Stimulated activated CD4-positive, alpha-beta T cell treated with anti-CD3 and anti-CD28 coated beads, Interleukin-1b, Interleukin-23, amount 100 ng/mL, for 48 hours (primary cell): ENCODE results near the gene MRTFA.
"Not testable (repeated sequence)": the region's sequence is repeated elsewhere in the genome, so short reads cannot be mapped to it uniquely, and the experiment has no call there.

ENCODE experiments used
- DNase-seq: peaks from one replicate; pipeline ENCODE4 v3.0.0-alpha.2; 2020

The MRTFA gene

DNA sequence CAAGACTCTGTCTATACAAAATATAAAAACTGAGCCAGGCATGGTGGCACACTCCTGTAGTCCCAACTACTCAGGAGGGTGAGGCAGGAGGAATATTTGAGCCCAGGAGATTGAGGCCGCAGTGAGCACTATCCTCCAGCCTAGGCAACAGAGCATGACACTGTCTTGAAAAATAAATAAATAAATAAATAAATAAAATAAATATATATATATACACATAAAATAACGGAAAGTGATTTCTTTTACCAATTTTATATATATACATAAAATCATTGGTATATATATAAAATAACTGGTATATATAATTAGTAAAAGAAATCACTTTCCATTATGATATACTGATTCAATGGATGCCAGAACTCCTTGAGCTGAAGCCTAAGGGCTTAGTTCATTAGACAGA lies 91.8 kb downstream of the MRTFA start:
- DNase-seq = no peak

DNA sequence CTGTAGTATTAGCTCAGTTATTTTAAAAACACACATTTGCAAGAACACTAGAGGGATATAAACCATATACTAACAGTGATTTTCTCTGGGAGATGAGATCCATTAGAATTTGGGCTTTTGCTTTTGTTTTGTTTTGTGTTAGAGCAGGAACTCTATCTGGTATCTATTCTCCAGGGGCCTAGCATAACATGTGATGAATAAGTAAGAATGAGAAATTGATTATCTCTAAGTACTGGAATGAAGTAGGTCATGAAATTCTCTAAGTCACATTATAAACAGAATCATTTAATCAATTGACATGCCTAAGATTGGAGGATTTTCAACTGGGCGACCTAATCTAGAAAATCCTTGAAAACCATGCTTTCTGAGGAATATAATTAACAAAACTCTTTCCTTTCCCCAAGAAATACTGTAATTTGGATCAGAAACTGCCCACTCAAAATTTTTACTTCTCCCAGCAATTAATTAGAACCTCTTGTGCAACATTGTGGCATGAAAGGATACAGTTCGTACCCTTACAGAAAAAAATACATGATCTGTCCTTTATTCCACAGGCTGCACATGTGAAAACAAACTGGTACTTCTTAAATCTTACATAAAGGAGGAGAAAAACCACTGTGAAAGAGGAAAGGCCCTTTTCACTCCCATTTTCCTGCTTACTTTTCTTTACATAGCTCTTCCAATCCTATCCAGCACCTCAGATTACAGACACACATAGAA lies 93.5 kb downstream of the MRTFA start:
- no peak for DNase-seq

GRCh38 chr22:40541300-40541699 lies 95.2 kb downstream of the MRTFA start:
- peak; percentile 22 for DNase-seq

GRCh38 chr22:40540265-40540664 lies 96.3 kb downstream of the MRTFA start:
- no peak for DNase-seq

GRCh38 chr22:40536149-40536548 lies 100.4 kb downstream of the MRTFA start:
- DNase-seq = not testable (repeated sequence)

DNA sequence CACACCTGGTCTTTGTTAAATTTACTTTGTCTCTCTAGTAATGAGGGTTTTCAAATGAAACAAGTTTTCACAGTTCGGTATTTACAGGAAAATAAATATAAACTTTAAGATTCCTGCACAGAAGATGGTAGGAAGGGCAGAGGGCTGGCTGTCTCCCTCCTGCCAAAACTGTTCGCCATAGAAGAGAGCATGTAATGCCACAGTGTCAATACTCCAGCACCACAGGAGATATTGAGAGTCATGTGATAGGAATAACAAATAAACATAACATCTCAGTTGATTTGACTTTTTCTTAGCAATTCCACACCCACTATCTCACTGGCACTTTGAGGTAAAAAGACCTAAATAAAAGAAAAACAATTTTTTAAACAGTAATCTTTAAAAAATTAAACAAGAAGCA lies 100.9 kb downstream of the MRTFA start:
- DNase-seq = no peak

- DNase-seq = no peak
Observed at GRCh38 chr22:40535189-40535512, 101.4 kb downstream of the MRTFA start.

- peak; percentile 34 for DNase-seq
Observed at GRCh38 chr22:40534379-40535188, 101.9 kb downstream of the MRTFA start.

DNA sequence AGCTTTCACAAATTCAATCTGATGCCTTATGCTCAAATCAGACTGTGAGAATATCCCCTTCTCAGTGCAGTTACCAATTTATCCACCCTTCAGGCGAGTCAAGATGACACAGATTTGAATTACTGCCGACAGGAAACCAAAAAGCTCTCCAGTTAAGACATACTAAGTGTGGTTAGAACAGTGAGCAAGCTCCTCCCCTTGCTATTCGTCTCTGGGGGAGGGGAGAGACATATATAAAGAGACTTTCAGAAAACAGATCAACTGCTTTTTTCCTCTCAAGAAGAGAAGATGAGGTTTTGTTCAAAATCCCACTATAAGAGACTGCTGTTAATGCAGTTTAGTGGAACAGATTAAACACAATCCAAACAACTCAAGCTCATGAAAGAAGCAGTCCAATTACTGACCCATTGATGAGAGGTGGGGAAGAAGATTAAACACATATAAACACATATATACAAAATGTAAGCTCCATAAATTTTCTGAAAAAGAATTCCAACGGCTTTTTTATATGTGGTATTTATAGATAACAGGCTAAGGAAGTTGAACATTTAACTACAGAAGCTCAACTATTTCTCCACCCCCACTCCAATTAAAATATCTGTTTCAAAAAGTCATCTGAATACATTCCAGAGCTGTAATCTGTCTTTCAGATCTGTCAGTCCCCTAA lies 102.7 kb downstream of the MRTFA start:
- DNase-seq = peak; percentile 47

DNA sequence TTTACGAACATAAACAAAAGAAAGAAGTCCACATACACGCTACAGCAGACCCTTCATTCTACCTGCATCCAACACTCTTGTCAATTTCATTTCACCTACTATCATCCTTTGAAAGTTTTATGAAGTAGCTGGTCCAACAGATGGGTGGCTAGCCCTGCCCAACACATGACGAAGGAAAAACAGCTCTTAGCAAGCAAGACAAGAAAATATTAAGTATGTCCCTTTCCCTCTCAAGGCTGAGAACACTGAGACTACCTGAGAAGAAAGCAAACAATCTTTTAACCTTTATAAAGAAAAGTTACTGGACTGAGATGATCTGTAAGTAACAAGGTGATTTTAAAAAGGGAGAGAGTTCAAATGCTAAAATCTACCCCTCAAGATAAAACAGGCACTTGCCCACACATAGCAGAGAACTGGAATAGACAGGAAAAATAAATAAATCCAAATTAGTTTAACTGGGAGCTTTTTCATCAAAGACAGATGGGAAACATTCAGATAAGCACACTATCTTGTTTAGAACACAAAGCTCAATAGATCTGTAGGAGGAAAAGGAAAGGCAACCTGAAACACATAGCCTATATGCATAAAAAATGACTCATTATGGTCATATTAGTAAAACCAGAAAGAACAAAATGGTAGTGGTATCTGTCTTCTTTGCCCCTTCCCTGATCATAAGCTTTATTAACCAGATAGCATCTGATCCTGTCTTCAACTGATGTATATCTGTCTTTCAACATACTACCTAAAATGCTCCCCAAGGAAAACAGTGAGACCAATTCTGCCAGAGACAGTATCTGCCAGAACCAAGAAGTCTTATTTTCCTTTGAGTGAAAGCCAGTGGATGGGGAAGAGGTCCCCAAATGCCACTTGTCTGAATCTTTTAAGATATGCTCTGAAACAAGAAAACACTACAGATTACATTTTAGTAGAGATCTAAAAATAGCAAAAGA lies 104.3 kb downstream of the MRTFA start:
- no peak for DNase-seq

- not testable (repeated sequence) for DNase-seq
Observed at GRCh38 chr22:40530391-40530790, 106.1 kb downstream of the MRTFA start.

DNA sequence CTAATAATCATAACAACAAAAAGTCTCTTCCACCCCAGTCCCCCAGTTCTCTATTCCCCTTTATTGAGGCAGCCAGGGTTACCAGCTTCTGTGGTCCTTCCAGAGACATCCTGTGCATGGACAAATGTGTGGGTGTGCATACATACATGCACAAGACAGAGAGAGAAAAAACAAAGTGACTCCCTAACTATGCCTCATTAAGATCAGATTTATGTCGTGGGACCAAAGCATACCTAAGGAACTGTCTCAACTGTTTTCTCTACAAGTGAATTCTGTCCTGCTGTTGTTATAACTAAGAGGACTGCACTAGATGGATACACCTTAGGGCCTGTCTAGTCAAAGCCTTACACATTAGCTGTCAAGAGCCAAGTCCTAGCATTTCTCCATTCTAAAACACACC lies 106.7 kb downstream of the MRTFA start:
- no peak for DNase-seq

DNA sequence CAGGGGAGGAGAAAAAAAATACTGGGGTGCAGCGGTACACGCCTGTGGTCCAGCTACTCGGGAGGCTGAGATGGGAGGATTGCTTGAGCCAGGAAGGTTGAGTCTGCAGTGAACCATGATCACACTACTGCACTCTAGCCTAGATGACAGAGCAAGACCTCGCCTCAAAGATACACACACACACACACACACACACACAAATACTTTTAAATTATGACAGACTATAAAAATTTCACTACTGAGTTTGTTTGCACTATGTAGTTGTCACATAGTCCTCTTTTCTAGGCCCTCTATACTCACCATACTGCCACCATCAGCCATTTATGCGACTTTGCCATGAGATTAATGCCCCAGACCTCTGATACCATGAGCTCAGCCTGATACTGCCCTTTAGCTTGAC lies 109.6 kb downstream of the MRTFA start:
- DNase-seq = no peak

DNA sequence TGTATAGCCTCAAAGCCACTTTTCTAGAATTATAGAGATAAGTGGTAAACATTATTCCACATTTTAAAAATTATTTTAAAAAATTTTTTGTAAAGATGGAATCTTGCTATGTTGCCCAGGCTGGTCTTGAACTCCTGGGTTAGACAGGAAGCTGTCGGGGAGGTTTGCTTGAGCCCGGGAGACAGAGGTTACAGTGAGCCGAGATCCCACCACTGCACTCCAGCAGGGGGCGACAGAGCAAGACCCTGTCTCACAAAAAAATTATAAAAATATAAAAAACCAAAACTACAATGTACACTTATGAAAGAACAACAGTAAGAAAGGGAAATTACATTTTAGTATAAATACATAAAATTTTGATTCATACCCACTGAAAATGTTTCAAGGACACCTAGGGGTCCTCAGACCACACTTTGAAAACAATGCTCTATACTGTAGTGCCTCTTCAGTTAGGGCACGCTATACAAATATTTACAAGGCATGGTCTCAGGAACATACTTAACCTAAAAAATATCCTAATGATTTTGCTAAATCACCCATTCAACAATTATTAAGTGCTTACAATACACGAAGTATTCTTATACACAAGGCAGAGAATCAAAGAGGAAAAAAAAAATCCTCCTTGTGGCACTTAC lies 111.2 kb downstream of the MRTFA start:
- peak; percentile 70 for DNase-seq

- DNase-seq = no peak
Observed at GRCh38 chr22:40524392-40525249, 111.9 kb downstream of the MRTFA start.

DNA sequence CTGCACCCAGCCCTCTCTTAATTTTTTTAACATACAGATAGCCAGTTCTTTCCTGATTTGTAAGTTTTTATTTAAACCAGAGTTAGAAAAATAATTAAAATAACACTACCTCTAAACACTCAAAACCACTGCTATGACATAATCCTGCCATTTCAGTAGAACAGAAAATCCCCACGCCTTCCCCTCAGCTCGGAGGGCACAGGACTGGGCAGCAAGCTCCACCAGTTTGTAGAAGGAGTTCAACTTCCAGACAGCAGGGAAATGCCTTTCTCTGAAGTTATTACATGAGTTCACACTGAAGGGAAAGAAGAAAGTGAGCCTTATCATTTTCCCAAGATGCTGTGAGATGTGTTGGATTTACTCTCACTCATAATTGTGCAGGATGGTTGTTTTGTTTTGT lies 114.4 kb downstream of the MRTFA start:
- no peak for DNase-seq

- DNase-seq = no peak
Observed at GRCh38 chr22:40521046-40521445, 115.5 kb downstream of the MRTFA start.

GRCh38 chr22:40520562-40520961 lies 116.0 kb downstream of the MRTFA start:
- DNase-seq = no peak

DNA sequence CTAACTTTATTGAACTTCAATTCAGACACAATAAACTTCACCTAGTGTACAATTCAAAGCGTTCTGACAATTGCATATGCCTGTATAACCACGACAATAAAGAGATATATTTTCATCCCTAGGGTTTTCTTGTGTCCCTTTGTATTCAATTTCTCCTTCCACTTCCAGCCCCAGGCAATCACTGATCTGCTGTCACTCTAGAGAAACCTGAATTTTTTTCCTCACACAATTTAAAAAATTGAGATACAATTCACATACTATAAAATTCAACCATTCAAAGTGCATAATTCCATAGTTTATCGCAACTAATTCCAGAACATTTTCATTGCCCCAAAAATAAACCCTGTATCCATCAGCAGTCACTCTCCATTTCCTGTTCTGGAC lies 116.6 kb downstream of the MRTFA start:
- no peak for DNase-seq

DNA sequence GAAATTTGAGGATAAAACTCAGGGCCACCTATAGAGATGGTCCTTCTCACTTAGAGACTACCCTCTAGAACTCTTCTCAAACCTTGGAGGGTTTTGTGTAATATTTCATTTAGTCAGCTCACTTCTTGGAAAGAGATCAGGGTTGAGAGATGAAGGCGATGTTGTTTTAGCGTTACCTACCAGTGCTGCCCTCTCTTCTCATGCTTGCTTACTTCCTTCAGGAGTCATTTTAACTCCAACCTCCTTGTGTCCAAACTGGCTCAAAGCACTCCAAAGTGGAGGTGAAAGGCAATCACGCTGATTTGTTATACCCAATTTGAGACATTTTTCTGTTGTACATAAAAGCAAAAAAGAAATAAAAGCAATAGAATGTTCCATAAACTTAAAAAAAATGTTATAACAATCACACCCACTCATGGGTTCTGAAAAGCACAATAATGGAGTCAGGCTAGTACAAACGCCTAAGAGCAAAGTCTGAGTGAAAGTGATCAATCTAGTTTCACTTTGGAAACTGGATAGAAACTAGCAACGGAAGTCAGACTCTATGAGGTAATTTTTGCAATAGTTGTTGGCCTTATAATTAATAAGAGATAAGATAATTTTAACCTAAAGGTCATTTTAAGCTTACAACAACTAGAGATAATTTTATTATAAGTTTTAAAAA lies 117.1 kb downstream of the MRTFA start:
- no peak for DNase-seq

DNA sequence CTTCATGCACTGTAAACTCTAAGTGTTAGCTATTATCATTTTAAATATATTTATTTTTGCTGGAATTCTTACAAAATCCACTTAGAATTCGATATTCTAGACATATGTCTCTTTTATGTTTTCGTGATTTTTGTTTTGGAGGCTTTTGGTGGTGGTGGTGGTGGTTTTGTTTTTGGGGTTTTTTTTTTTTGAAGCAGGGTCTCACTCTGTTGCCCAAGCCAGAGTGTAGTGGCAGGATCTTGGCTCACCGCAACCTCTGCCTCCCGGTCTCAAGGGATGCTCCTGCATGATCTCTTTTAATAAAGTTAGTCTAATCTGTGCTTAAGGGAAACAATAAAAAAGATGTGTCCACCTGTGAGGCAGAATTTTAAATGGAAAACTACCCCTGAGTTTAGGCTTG lies 117.7 kb downstream of the MRTFA start:
- DNase-seq = no peak
